Upper lobe of right lung (tissue), 1 donor: ENCODE measurements around the gene GALNT12. TPM values are rescaled to one million over a fixed set of nuclear protein-coding genes. Genes with fewer than 3 reads are reported as not detected.

Source experiments
- ATAC-seq: fragments of 200-7000 bp; cut with Tn5 transposase; one replicate; pipeline ENCODE4 v1.9.1; 2020; ENCODE audit warnings: mild to moderate bottlenecking, moderate library complexity
- DNase-seq: peaks from one replicate; pipeline ENCODE4 v3.0.0-alpha.2; 2020
- H3K27ac ChIP-seq: fragments of 200-600 bp; one replicate; pipeline ENCODE4 v1.8.0; 2022
- H3K27me3 ChIP-seq: fragments of 200-600 bp; one replicate; pipeline ENCODE4 v1.8.0; 2022; ENCODE audit warnings: mild to moderate bottlenecking
- H3K36me3 ChIP-seq: fragments of 200-600 bp; one replicate; pipeline ENCODE4 v1.8.0; 2022
- H3K4me1 ChIP-seq: fragments of 200-600 bp; one replicate; pipeline ENCODE4 v1.8.0; 2022
- H3K4me3 ChIP-seq: fragments of 200-600 bp; one replicate; pipeline ENCODE4 v1.8.0; 2022; ENCODE audit warnings: mild to moderate bottlenecking
- H3K9me3 ChIP-seq: fragments of 200-600 bp; one replicate; pipeline ENCODE4 v1.8.0; 2022
- CTCF ChIP-seq: fragments of 200-600 bp; IDR thresholded peaks from one replicate; pipeline ENCODE4 v1.8.0; 2022; ENCODE audit warnings: antibody characterized with exemption
- intact Hi-C: fragments of 100-400 bp; cut with DNase I; formaldehyde crosslinking; loops from one replicate; pipeline ENCODE4 v1.11.0; 2022
- total RNA-seq: library from RNA; stranded (reverse); fragmentation: NEBNext Ultra II Directional; extraction: Animal tissue kit (Norgen Biotek cat#: 25700); gene quantifications from one replicate; pipeline ENCODE4 v1.2.1, GENCODE V29; 2021
- donor health status: DM: no; HTN: yes; CAD: no; lungs with severe emphysema.

Gene GALNT12
- total RNA-seq, 1 donor from 2014 or later = 28.3 TPM

GRCh38 chr9:98815391-98815951, 8.0 kb downstream of the GALNT12 start:
- Histone ChIP-seq H3K9me3 (no peaks in the 10 kb centered on the region), H3K27ac (no peak overlapping the region), H3K27me3 (no peaks in the 10 kb centered on the region), H3K4me1 (no peaks in the 10 kb centered on the region), H3K36me3 (no peaks in the 10 kb centered on the region), H3K4me3 (no peak overlapping the region)
- DNase-seq (no peak), ATAC-seq (no peak)
- intact Hi-C loops = no loop called here
- TF ChIP-seq CTCF = no peak

- no peak overlapping the region for H3K27ac ChIP-seq
- H3K4me1 ChIP-seq = no peaks in the 10 kb centered on the region
- no peak for ATAC-seq
- DNase-seq = no peak
- H3K36me3 ChIP-seq = peaks cover 3% of the 10 kb centered on the region
- TF ChIP-seq CTCF = no peak
- intact Hi-C loops = no loop called here
- H3K4me3 ChIP-seq = no peak overlapping the region
- no peaks in the 10 kb centered on the region for H3K9me3 ChIP-seq
- no peaks in the 10 kb centered on the region for H3K27me3 ChIP-seq
Measured at GRCh38 chr9:98818764-98819163, 11.3 kb downstream of the GALNT12 start.

- no peak overlapping the region for H3K27ac ChIP-seq
- no peaks in the 10 kb centered on the region for H3K9me3 ChIP-seq
- intact Hi-C loops = no loop called here
- no peak for DNase-seq
- H3K36me3 ChIP-seq = peaks cover 3% of the 10 kb centered on the region
- no peaks in the 10 kb centered on the region for H3K27me3 ChIP-seq
- no peaks in the 10 kb centered on the region for H3K4me1 ChIP-seq
- ATAC-seq = no peak
- no peak overlapping the region for H3K4me3 ChIP-seq
- TF ChIP-seq CTCF = no peak
Measured at GRCh38 chr9:98819231-98819630, 11.8 kb downstream of the GALNT12 start.

GRCh38 chr9:98821831-98822230, 14.4 kb downstream of the GALNT12 start:
- Histone ChIP-seq H3K9me3 (no peaks in the 10 kb centered on the region), H3K36me3 (peaks cover 3% of the 10 kb centered on the region), H3K27ac (no peak overlapping the region), H3K4me1 (no peaks in the 10 kb centered on the region), H3K27me3 (no peaks in the 10 kb centered on the region), H3K4me3 (no peak overlapping the region)
- no peak for TF ChIP-seq CTCF
- intact Hi-C loops = no loop called here
- DNase-seq (no peak), ATAC-seq (no peak)

GRCh38 chr9:98822661-98823060, 15.2 kb downstream of the GALNT12 start:
- ATAC-seq = no peak
- no peak for TF ChIP-seq CTCF
- intact Hi-C loops = no loop called here
- Histone ChIP-seq H3K4me1 (no peaks in the 10 kb centered on the region), H3K27me3 (no peaks in the 10 kb centered on the region), H3K4me3 (no peak overlapping the region), H3K9me3 (no peaks in the 10 kb centered on the region), H3K27ac (no peak overlapping the region), H3K36me3 (peaks cover 3% of the 10 kb centered on the region)
- DNase-seq = no peak
